SJCRH30 (cell line): ENCODE measurements around the gene SLC16A10. TPM values are rescaled to one million over a fixed set of nuclear protein-coding genes. Genes with fewer than 3 reads are reported as not detected.
"Not testable (repeated sequence)": the region's sequence is repeated elsewhere in the genome, so short reads cannot be mapped to it uniquely, and the experiment has no call there.

Source experiments
- DNase-seq, 2 experiments: peaks; one replicate each; pipeline ENCODE4 v3.0.0-alpha.2; 2015 to 2020
- H3K27ac ChIP-seq: fragments of 250-450 bp; sonication (Bioruptor Pico); 2 replicates; pipeline ENCODE4 v1.5.1; 2020; ENCODE audit warnings: mild to moderate bottlenecking, moderate library complexity
- H3K27me3 ChIP-seq: fragments of 250-450 bp; sonication (Bioruptor Pico); 2 replicates; pipeline ENCODE4 v1.5.1; 2020; ENCODE audit warnings: mild to moderate bottlenecking, moderate library complexity
- H3K36me3 ChIP-seq: fragments of 250-450 bp; sonication (Bioruptor Pico); 2 replicates; pipeline ENCODE4 v1.5.1; 2020; ENCODE audit warnings: mild to moderate bottlenecking, moderate library complexity
- H3K4me1 ChIP-seq: fragments of 250-450 bp; sonication (Bioruptor Pico); 2 replicates; pipeline ENCODE4 v1.5.1; 2020; ENCODE audit warnings: mild to moderate bottlenecking, moderate library complexity
- H3K4me3 ChIP-seq: fragments of 250-450 bp; sonication (Bioruptor Pico); 2 replicates; pipeline ENCODE4 v1.5.1; 2020; ENCODE audit warnings: mild to moderate bottlenecking, moderate library complexity
- H3K9me3 ChIP-seq: fragments of 250-450 bp; sonication (Bioruptor Pico); replicated peaks from 2 replicates; pipeline ENCODE4 v1.5.1; 2020; ENCODE audit warnings: mild to moderate bottlenecking, moderate library complexity
- total RNA-seq: library from RNA; depleted of rRNA; stranded (reverse); fragments of >200 nt; shearing (Covaris generic); gene quantifications from 2 replicates; pipeline ENCODE4 v1.2.3, GENCODE V29; 2014

SLC16A10 gene
- total RNA-seq, 1 experiment from 2014 or later: 29.5 TPM

DNA sequence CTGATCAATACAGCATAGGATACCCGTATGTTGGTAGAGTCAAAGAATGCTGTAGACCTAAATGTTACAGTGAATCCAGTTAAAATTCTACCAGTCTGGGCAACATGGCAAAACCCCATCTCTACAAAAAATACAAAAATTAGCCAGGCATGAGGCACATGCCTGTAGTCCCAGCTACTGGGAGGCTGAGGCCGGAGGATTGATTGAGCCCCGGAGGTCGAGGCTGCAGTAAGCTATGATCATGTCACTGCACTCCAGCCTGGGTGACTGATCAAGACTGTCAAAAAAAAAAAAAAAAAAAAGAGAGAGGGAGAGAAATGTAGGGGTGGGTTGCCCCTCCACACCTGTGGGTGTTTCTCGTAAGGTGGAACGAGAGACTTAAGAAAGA is 167.5 kb downstream of the SLC16A10 start:
- DNase-seq: no peak
- H3K27ac ChIP-seq: no peak overlapping the region
- H3K27me3 ChIP-seq: no peaks in the 10 kb centered on the region
- H3K4me3 ChIP-seq: no peak overlapping the region
- H3K4me1 ChIP-seq: 0 out of 2 replicates have a peak, but pooled peaks cover 2% of the 10 kb centered on the region
- no peaks in the 10 kb centered on the region for H3K9me3 ChIP-seq
- no peaks in the 10 kb centered on the region for H3K36me3 ChIP-seq

DNA sequence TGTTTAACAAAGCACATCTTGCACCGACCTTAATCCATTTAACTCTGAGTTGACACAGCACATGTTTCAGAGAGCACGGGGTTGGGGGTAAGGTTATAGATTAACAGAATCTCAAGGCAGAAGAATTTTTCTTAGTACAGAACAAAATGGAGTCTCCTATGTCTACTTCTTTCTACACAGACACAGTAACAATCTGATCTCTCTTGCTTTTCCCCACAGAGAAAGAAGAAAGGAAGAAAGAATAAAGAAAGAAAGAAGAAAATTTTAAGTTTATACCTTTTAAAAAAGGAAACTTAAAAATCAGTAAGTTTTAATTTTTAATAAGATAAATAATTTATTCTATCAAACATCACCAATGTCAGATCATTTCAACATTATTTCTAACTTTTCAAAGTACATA is 168.5 kb downstream of the SLC16A10 start:
- H3K9me3 ChIP-seq, H3K4me3 ChIP-seq, H3K36me3 ChIP-seq, H3K4me1 ChIP-seq, H3K27ac ChIP-seq, H3K27me3 ChIP-seq, DNase-seq: not testable (repeated sequence)

DNA sequence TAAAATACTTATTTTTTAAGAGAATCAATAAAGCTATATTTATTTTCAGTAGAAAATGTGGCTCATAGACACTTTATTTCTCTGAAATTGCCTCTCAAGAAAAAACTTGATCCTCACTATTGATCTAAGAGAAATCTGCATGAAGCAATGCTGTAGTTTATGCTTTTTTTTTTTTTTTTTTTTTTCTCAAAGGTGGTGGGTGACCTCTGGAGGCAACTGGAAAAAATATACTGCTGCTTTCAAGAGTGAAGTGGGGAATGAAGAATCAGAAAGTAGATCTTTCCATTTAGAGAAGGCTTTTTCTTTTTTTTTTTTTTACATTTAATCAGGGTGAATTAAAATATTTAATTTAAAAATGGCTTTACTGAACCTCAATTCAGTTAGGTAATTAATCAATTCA is 169.3 kb downstream of the SLC16A10 start:
- no peaks in the 10 kb centered on the region for H3K36me3 ChIP-seq
- H3K27me3 ChIP-seq: no peaks in the 10 kb centered on the region
- peak in 1 of 2 experiments; percentile 33 for DNase-seq

DNA sequence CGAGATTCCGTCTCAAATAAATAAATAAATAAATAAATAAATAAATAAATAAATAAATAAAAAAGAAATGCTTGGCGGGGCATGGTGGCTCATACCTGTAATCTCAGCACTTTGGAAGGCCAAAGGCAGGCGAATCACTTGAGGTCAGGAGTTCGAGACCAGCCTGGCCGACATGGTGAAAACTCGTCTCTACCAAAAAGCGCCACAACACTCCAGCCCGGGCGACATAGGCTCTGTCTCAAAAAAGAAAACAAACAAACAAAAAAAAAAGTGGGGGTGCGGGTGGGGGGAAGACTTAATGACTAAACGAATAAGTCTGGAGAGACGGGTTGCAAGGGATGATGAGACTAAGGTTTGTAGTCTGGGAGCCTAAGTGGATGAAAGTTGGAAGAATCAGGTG is 170.7 kb downstream of the SLC16A10 start:
- Histone ChIP-seq H3K36me3 (no peaks in the 10 kb centered on the region), H3K4me1 (no peaks in the 10 kb centered on the region), H3K27me3 (no peaks in the 10 kb centered on the region), H3K27ac (no peak overlapping the region), H3K9me3 (no peaks in the 10 kb centered on the region), H3K4me3 (no peak overlapping the region)
- no peak for DNase-seq

More for the DNA sequence above, 169.3 kb downstream of the SLC16A10 start:
- Histone ChIP-seq H3K4me1 (no peaks in the 10 kb centered on the region), H3K27ac (no peak overlapping the region), H3K4me3 (no peak overlapping the region), H3K9me3 (no peaks in the 10 kb centered on the region)

DNA sequence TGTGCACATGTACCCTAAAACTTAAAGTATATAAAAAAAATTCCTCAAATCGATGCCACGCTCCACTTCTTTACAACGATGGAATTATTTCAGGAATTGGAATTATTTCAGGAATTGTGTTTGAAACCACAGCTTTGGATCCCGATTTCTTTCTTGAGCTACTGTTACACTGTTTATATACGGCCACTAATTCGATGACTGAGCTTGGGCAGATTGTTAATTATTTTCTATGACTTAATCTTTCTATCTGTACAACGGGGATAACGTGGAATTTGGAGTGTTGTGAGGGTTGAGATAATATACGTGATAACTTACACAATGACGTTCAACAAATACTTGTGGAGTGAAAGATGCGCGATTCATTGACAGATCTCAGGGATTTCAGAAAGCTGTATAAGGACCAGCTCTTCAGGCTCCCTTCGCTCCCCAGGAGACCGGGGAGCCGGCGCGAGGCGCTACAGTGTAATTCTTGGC is 171.3 kb downstream of the SLC16A10 start:
- no peak for DNase-seq
- Histone ChIP-seq H3K27ac (peak overlapping the region; percentile 9; the same call in 1 of the 2 replicates), H3K36me3 (no peaks in the 10 kb centered on the region)

DNA sequence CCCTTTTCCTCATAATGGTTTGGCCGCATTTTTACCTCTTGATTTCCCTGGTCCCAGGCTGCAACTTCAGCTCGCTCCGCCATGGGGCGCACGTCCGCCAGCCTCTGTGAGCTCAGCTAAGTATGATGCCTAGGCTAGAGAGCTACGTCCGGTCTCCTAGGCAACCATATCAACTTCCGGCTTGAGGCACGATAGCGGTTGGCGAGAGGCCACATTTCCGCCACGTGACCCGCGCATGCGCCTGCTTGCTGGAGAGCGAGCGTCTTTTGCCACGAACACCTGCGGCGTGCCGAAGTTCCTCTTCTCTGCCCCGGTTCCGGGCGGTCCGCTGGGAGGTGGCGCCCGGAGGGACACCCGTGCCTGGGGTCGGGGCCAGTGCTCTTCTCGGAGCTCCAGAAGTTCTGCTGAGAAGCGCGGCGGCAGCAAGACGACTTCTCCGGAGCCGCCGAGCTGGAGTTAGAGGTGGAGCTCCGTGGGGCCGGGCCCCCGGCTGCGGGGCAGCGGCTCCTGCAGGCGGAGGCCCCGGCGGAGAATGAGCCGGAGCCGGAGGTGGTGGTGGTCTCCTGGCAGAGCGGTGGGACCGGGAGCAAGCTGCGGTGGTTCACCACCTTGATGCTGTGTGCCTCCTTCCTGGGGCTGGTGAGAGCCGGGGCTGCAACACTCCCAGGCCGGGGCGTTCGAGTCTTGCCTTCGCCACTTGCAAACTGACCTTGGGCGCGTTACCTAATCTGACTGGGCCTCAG is 172.0 kb downstream of the SLC16A10 start:
- Histone ChIP-seq H3K4me1 (no peaks in the 10 kb centered on the region), H3K27ac (peak overlapping the region; percentile 21; the same call in 1 of the 2 replicates), H3K27me3 (no peaks in the 10 kb centered on the region), H3K4me3 (peak overlapping the region; percentile 85), H3K9me3 (no peaks in the 10 kb centered on the region), H3K36me3 (no peaks in the 10 kb centered on the region)
- DNase-seq: peak; percentile 98 to 99

More for the DNA sequence above, 171.3 kb downstream of the SLC16A10 start:
- no peaks in the 10 kb centered on the region for H3K4me1 ChIP-seq
- H3K27me3 ChIP-seq: no peaks in the 10 kb centered on the region
- H3K4me3 ChIP-seq: peak overlapping the region; percentile 85
- H3K9me3 ChIP-seq: no peaks in the 10 kb centered on the region

DNA sequence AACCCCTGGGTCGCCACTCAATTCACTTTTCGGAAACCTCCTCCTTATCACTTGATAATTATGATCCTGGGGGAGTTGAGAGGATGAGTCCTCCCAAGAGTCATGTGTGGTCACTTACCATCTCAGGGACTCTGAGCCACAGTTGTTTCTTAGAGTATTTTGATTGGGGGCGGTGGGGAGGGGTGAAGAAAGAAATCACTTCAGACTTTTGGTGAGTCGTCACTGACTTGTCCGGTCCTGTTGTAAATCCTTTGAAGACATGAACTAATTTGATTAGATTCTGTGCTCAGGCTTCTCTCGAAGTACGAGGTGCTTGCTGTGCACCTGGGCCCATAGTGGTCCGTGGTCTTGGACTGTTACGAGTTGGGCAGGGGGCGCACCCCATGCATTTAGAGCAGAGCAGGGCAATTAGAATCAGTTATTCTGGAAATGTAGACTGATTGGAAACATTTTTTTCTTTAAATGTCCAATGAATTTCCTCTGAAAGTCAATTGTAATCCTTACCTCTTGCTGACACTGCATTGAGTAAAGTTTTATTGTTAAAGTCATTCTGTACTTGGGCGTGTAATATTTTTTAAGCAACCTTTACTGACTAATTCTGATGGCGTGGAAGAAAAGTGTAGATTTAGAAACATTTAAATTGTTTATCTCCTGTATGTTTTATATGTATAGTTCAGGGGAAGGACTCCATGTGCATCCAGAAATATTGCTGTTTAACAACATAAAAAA is 173.4 kb downstream of the SLC16A10 start:
- H3K27me3 ChIP-seq: no peaks in the 10 kb centered on the region
- H3K9me3 ChIP-seq: no peaks in the 10 kb centered on the region
- H3K4me3 ChIP-seq: no peak overlapping the region
- no peaks in the 10 kb centered on the region for H3K36me3 ChIP-seq
- no peak for DNase-seq
- H3K4me1 ChIP-seq: no peaks in the 10 kb centered on the region
- H3K27ac ChIP-seq: no peak overlapping the region

DNA sequence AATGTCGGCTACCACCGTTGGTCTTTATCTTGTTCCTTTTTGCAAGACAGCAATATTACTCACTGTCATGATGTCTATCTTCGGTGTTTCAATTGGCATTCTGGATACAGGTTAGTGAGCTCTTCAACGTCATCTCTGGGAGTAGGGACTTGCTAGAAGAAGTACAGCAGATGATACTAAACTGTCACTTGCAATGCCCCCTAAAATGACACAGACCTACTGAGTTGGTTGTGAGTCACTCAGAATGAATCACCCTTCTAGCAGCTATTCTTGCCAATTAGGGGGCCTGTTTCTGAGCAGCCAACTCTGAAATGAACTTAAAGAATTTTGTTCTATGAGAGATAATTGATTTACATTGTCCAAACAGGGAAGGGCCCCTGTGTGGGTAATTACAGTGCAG is 176.5 kb downstream of the SLC16A10 start:
- no peaks in the 10 kb centered on the region for H3K27me3 ChIP-seq
- no peaks in the 10 kb centered on the region for H3K9me3 ChIP-seq
- DNase-seq: no peak
- H3K27ac ChIP-seq: no peak overlapping the region
- peaks cover 18% of the 10 kb centered on the region for H3K36me3 ChIP-seq
- H3K4me1 ChIP-seq: no peaks in the 10 kb centered on the region
- no peak overlapping the region for H3K4me3 ChIP-seq

DNA sequence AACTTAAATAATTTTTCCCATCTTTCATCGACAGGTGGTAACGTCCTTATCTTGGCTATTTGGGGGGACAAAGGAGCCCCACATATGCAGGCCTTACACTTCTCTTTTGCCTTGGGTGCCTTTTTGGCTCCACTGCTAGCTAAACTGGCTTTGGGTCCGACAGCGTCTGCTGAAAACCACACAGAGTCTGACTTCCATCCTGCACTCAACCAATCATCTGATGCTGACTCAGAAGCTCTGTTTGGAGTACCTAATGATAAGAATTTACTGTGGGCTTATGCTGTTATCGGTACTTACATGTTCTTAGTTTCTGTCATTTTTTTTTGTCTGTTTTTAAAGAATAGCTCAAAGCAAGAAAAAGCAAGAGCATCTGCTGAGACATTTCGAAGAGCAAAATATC is 178.5 kb downstream of the SLC16A10 start:
- Histone ChIP-seq H3K27me3 (no peaks in the 10 kb centered on the region), H3K27ac (no peak overlapping the region), H3K4me1 (no peaks in the 10 kb centered on the region), H3K9me3 (no peaks in the 10 kb centered on the region), H3K36me3 (peaks cover 31% of the 10 kb centered on the region), H3K4me3 (no peak overlapping the region)
- DNase-seq: no peak

DNA sequence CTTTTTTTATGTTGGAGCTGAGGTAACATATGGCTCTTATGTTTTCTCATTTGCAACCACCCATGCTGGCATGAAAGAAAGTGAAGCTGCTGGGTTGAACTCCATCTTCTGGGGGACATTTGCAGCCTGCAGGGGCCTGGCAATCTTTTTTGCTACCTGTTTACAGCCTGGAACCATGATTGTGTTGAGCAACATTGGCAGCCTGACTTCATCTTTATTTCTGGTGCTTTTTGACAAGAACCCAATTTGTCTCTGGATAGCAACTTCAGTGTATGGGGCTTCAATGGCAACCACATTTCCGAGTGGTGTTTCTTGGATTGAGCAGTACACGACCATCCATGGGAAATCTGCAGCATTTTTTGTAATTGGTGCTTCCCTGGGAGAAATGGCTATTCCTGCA is 179.0 kb downstream of the SLC16A10 start:
- Histone ChIP-seq H3K4me1 (no peaks in the 10 kb centered on the region), H3K27ac (no peak overlapping the region), H3K4me3 (no peak overlapping the region), H3K27me3 (no peaks in the 10 kb centered on the region), H3K36me3 (peaks cover 32% of the 10 kb centered on the region), H3K9me3 (no peaks in the 10 kb centered on the region)
- DNase-seq: no peak

DNA sequence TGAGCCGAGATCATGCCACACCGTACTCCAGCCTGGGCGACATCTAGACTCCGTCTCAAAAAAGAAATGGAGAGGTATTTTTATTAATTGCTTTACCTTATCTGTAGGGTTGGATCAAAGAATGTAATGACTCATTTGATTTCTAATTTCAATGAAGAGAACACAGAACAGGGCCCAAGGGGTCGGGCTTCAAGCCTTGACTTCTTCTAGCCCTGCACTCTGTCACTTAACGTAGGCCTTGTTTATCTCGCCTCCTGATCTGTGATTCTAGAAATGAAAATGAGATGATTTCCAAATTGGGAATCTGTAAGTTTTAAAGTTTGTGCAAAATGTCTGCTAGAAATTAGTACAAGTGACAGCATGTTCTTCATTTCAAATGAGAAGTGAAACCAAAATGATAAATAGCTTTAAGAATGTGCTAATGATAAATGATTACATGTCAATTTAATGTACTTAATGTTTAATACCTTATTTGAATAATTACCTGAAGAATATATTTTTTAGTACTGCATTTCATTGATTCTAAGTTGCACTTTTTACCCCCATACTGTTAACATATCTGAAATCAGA is 180.5 kb downstream of the SLC16A10 start:
- DNase-seq: no peak

DNA sequence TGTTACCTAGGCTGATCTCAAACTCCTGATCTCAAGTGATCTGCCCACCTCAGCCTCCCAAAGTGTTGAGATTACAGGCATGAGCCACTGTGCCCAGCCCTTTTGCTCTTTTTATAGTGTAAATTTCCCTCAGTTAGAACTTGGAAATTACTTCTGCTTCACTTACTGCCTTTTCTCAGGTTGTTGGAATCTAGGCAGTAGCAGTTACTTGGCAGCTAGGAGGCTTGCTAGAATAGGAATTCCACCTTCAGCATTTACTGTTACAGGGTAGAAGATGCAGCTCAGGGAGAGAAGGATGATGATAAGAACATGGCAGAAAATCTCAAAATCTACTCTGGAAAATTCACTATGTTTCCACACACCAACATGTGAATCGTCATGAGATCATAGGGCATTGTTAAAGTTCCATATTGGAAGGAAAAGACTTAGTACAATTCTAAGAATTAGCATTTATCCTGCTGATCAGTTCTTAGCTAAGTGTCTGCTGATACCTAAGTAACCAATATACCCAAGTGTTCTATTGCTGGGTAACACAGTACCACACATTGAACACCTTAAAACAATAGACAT is 182.2 kb downstream of the SLC16A10 start:
- Histone ChIP-seq H3K4me1 (no peaks in the 10 kb centered on the region), H3K4me3 (no peak overlapping the region), H3K36me3 (peaks cover 48% of the 10 kb centered on the region), H3K27me3 (no peaks in the 10 kb centered on the region), H3K27ac (no peak overlapping the region), H3K9me3 (0 out of 2 replicates have a peak, but pooled peaks cover 1% of the 10 kb centered on the region)
- DNase-seq: no peak

More for the DNA sequence above, 180.5 kb downstream of the SLC16A10 start:
- Histone ChIP-seq H3K4me3 (no peak overlapping the region), H3K27ac (no peak overlapping the region), H3K36me3 (peaks cover 38% of the 10 kb centered on the region), H3K27me3 (no peaks in the 10 kb centered on the region), H3K9me3 (no peaks in the 10 kb centered on the region), H3K4me1 (no peaks in the 10 kb centered on the region)

DNA sequence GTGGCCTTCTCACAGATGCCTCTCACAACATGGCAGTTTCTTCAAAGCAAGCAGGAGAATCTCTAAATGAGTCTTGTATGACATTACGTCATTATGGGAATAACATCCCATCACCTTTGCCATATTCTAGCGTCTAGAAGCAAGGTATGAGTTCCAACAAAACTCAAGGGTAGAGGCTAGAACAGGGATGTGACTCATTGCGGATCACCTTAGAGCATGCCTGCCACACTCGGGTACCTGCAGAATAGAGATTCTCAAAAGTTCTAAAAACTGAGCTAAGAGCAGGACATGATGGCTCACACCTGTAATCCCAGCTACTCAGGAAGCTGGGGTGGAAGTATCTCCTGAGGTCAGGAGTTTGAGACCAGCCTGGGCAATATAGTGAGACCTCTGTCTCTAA is 182.8 kb downstream of the SLC16A10 start:
- no peaks in the 10 kb centered on the region for H3K4me1 ChIP-seq
- H3K4me3 ChIP-seq: no peak overlapping the region
- 0 out of 2 replicates have a peak, but pooled peaks cover 3% of the 10 kb centered on the region for H3K9me3 ChIP-seq
- H3K36me3 ChIP-seq: peaks cover 54% of the 10 kb centered on the region
- H3K27me3 ChIP-seq: no peaks in the 10 kb centered on the region
- DNase-seq: no peak
- no peak overlapping the region for H3K27ac ChIP-seq

DNA sequence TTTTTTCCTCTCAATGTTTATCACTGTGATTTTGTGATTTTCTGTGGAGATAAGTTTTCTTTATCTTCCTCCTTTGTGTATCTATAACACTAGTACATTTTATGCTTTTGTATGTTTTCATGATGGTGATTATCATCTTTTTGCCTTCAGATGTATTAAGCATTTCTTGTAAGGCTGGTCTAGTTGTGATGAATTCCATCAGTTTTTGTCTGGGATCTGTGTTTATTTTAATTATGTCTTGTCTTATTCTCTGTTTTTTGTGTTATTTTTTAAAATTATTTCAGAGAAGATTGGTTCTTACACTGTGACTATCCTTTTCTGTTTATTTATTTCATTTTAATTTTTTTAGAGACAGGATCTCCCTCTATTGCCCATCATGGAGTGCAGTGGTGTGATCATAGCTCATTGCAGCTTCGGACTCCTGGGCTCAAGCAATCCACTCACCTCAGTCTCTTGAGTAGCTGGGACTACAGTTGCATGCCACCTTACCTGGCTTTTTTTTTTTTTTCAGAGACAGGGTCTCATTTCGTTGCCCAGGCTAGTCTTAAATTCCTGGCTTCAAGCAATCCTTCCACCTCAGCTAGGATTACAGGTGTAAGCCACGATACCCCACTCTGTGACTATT is 187.4 kb downstream of the SLC16A10 start:
- no peak overlapping the region for H3K27ac ChIP-seq
- no peak overlapping the region for H3K4me3 ChIP-seq
- DNase-seq: no peak
- 0 out of 2 replicates have a peak, but pooled peaks cover 3% of the 10 kb centered on the region for H3K9me3 ChIP-seq
- H3K36me3 ChIP-seq: peaks cover 60% of the 10 kb centered on the region
- H3K27me3 ChIP-seq: no peaks in the 10 kb centered on the region
- no peaks in the 10 kb centered on the region for H3K4me1 ChIP-seq
